ENCODE results near the gene RASGRP4. TPM values are rescaled to one million over a fixed set of nuclear protein-coding genes. Genes with fewer than 3 reads are reported as not detected.

The RASGRP4 gene
- total RNA-seq, 1 donor from 2014 or later, result 8.1 TPM

- Mint-ChIP-seq H3K27ac (ENCODE audit: unreplicated experiment) (peak within 1 kb of the TSS; percentile 67), H3K4me1 (ENCODE audit: unreplicated experiment) (peaks cover 18% of the 10 kb centered on the region), H3K36me3 (ENCODE audit: low read depth, unreplicated experiment) (no peaks in the 10 kb centered on the region), H3K27me3 (ENCODE audit: unreplicated experiment) (peaks cover 19% of the 10 kb centered on the region), H3K9me3 (ENCODE audit: unreplicated experiment) (no peaks in the 10 kb centered on the region), H3K4me3 (ENCODE audit: unreplicated experiment) (peak within 1 kb of the TSS; percentile 87)
- peak; percentile 99 for DNase-seq (ENCODE audit: low spot score)
- TF ChIP-seq, protein P1, sequence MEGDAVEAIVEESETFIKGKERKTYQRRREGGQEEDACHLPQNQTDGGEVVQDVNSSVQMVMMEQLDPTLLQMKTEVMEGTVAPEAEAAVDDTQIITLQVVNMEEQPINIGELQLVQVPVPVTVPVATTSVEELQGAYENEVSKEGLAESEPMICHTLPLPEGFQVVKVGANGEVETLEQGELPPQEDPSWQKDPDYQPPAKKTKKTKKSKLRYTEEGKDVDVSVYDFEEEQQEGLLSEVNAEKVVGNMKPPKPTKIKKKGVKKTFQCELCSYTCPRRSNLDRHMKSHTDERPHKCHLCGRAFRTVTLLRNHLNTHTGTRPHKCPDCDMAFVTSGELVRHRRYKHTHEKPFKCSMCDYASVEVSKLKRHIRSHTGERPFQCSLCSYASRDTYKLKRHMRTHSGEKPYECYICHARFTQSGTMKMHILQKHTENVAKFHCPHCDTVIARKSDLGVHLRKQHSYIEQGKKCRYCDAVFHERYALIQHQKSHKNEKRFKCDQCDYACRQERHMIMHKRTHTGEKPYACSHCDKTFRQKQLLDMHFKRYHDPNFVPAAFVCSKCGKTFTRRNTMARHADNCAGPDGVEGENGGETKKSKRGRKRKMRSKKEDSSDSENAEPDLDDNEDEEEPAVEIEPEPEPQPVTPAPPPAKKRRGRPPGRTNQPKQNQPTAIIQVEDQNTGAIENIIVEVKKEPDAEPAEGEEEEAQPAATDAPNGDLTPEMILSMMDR (IDR thresholded peaks at IDR 0.05; ENCODE audit: unreplicated experiment), result peak; percentile 99
Observed at GRCh38 chr19:38402967-38403674, 22.9 kb downstream of the RASGRP4 start, which contains the start of gene FAM98C. Gene FAM98C, plus strand, starts transcription at chr19:38403093. Its CDS starts 61 bp downstream, at chr19:38403154.

- no peak for DNase-seq (ENCODE audit: low spot score)
- H3K27me3 Mint-ChIP-seq (ENCODE audit: unreplicated experiment), result peaks cover 19% of the 10 kb centered on the region
- H3K9me3 Mint-ChIP-seq (ENCODE audit: unreplicated experiment), result no peaks in the 10 kb centered on the region
- TF ChIP-seq, protein P1 (IDR thresholded peaks at IDR 0.05; ENCODE audit: unreplicated experiment), result no peak
- H3K4me3 Mint-ChIP-seq (ENCODE audit: unreplicated experiment), result peak overlapping the region; percentile 87
- H3K4me1 Mint-ChIP-seq (ENCODE audit: unreplicated experiment), result peaks cover 18% of the 10 kb centered on the region
- no peaks in the 10 kb centered on the region for H3K36me3 Mint-ChIP-seq (ENCODE audit: low read depth, unreplicated experiment)
- peak overlapping the region; percentile 67 for H3K27ac Mint-ChIP-seq (ENCODE audit: unreplicated experiment)
Observed at GRCh38 chr19:38402623-38402966, 23.4 kb downstream of the RASGRP4 start.

DNA sequence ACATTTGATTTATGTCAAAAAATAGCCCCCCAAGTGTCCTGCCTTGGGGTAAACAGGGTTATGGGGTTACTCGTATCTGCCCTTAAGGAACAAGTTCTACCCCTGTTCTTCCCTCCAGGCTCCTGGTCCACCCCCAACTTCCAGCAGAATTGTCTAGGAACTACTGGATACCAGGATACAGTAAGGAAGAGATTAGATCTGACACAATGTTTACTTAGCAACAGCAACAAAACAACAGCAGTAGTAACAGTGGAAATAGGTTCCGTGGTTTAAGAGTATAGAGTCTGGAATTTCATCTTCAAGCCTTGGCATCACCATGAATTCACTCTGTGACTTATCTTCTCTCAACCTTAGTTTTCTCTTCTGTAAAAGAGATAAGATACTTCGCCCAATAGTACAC is 24.9 kb downstream of the RASGRP4 start:
- Mint-ChIP-seq H3K27me3 (ENCODE audit: unreplicated experiment) (peaks cover 31% of the 10 kb centered on the region), H3K9me3 (ENCODE audit: unreplicated experiment) (no peaks in the 10 kb centered on the region), H3K4me1 (ENCODE audit: unreplicated experiment) (peaks cover 18% of the 10 kb centered on the region), H3K27ac (ENCODE audit: unreplicated experiment) (peak overlapping the region; percentile 89), H3K4me3 (ENCODE audit: unreplicated experiment) (no peak overlapping the region), H3K36me3 (ENCODE audit: low read depth, unreplicated experiment) (peaks cover 6% of the 10 kb centered on the region)
- peak; percentile 34 for DNase-seq (ENCODE audit: low spot score)
- TF ChIP-seq, protein P1 (IDR thresholded peaks at IDR 0.05; ENCODE audit: unreplicated experiment), result no peak

DNA sequence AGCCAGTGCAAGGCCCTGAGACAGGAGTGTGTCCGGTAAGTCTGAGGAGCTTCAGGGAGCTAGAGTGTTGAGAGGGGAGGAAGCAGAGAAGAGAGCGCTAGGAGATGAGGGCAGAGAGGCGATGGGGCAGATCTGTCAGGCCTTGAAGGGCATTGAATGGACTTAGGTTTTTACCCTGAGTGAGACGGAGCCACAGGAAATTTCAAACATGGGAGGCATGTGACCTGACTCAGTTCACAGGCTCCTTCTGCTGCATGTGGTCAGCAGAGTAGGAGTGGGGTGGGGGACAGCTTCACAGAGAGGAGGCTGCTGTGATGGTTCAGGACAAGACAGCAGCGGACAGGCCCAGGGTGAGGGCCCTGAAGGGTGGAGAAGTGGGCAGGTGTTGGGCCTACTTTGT is 25.7 kb downstream of the RASGRP4 start:
- Mint-ChIP-seq H3K4me3 (ENCODE audit: unreplicated experiment) (peak overlapping the region; percentile 63), H3K27ac (ENCODE audit: unreplicated experiment) (peak overlapping the region; percentile 84), H3K27me3 (ENCODE audit: unreplicated experiment) (peaks cover 32% of the 10 kb centered on the region), H3K4me1 (ENCODE audit: unreplicated experiment) (peaks cover 18% of the 10 kb centered on the region), H3K9me3 (ENCODE audit: unreplicated experiment) (no peaks in the 10 kb centered on the region), H3K36me3 (ENCODE audit: low read depth, unreplicated experiment) (peaks cover 6% of the 10 kb centered on the region)
- DNase-seq (ENCODE audit: low spot score), result no peak
- TF ChIP-seq, protein P1 (IDR thresholded peaks at IDR 0.05; ENCODE audit: unreplicated experiment), result no peak

DNA sequence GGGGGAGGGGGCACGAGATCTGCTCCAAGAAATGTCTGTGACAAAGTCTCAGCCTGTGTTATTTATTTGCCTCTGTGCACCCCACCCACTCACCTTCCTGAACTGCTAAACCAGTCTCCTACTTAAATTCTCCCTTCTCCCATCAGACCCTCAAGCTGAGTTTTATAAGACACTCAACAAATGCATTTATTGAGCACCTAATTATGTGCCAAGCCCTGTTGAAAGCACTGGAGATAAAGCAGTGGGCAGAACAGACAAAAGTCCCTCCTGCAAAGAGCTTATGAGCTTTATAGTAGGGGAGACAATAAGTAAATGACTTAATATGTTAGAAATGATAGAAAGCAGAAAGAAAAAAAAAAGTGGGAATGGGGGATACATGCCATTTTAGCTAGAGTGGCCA is 26.5 kb downstream of the RASGRP4 start:
- Mint-ChIP-seq H3K27ac (ENCODE audit: unreplicated experiment) (no peak overlapping the region), H3K27me3 (ENCODE audit: unreplicated experiment) (peaks cover 36% of the 10 kb centered on the region), H3K36me3 (ENCODE audit: low read depth, unreplicated experiment) (peaks cover 6% of the 10 kb centered on the region), H3K4me1 (ENCODE audit: unreplicated experiment) (peaks cover 18% of the 10 kb centered on the region), H3K4me3 (ENCODE audit: unreplicated experiment) (no peak overlapping the region), H3K9me3 (ENCODE audit: unreplicated experiment) (no peaks in the 10 kb centered on the region)
- DNase-seq (ENCODE audit: low spot score), result no peak
- TF ChIP-seq, protein P1 (IDR thresholded peaks at IDR 0.05; ENCODE audit: unreplicated experiment), result no peak
